HEK293T (cell line): ENCODE data around the gene UGT1A7.

Experiments used
- CTBP1 ChIP-seq: fragments of 450-650 bp; IDR thresholded peaks from 2 replicates; pipeline ENCODE4 v1.6.1; 2016; ENCODE audit warnings: borderline replicate concordance
- ZNF384 ChIP-seq: fragments of 450-650 bp; IDR thresholded peaks from 2 replicates; pipeline ENCODE4 v1.6.1; 2016

DNA sequence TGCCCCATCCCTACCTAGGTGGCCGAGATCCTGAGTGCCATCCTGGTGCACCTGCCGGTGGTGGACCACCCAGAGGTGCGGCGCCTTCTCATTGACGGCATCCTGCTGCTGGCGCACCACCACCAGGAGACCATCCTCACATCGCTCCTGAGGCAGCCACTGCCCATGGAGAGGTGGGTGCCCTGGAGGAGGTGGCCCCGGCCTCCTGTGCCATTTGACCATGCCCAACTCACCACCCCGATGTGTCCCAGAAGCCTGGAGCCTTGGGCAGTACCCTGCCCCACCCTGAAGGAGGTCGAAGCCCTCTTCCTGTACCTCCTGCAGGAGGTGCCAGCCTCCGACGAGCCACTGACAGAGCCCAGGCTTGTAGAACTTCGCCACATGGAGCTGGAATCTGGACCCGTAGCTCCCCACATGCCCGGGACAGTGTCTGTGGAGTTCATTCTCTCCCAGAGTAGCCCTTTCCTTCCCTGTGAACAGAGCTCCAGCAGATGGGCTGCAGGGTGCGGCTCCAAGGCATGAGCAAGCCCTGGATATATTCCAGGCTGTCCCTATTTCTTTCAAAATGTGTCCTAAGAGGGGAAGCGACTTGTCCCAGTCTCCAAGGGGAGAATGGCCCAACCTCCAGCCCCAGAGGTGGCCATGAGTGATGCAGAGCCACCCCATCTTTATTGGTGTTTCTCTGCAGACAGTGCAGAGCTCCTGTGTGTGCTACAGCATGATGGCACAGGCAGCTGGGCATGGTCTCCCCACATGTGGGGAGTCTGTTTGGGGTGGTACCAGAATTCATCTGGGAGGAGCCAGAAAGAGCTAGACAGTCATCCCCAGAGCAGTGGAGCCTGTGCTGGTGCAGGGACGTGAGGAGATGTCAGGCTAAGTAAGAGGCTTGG lies 138.4 kb downstream of the UGT1A7 start:
- TF ChIP-seq CTBP1, result no peak
- no peak for TF ChIP-seq ZNF384
